ENCODE results near the gene EDEM3. TPM values are rescaled to one million over a fixed set of nuclear protein-coding genes. Genes with fewer than 3 reads are reported as not detected.

EDEM3 gene
- total and polyA plus RNA-seq, 2 of the 8 experiments (the other 6 are each of a cell fraction or from before 2014, with no cell fraction given): 1.6 to 14.0 TPM

DNA sequence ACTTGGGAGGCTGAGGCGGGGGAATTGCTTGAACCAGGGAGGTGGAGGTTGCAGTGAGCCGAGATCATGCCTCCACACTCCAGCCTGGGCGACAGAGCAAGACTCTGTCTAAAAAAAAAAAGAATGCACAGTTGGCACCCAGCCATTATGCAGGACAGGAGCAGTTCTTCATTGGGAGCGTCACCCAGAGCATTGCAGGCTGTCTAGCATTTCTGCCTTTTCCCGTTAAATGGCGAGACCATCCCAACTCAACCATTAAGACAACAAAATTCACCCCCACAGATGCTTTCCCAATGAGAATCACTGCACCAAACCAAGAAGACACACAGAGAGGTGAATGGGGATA is 105.8 kb downstream of the EDEM3 start:
- no peak overlapping the region for H3K27ac ChIP-seq (ENCODE audit: low read depth, low read length)
- no peaks in the 10 kb centered on the region for H3K79me1 ChIP-seq (ENCODE audit: low read depth, low read length)
- H2BK5ac ChIP-seq (ENCODE audit: low read depth, low read length): no peak overlapping the region
- H4K20me1 ChIP-seq (replicated peaks in 1 of 2; ENCODE audit: control insufficient read depth in 1 of 2, insufficient read depth in 2 of 2, low read length in 2 of 2): no peaks in the 10 kb centered on the region
- no peak overlapping the region for H3K14ac ChIP-seq (ENCODE audit: insufficient read length)
- no peak overlapping the region for H2BK120ac ChIP-seq (replicated peaks; ENCODE audit: low read depth, low read length)
- no peak overlapping the region for H3K56ac ChIP-seq (replicated peaks; ENCODE audit: insufficient read length, low read depth, low read length)
- H3K4me2 ChIP-seq (ENCODE audit: insufficient read depth in 1 of 2, low read depth in 2 of 2, low read length in 2 of 2): no peak overlapping the region
- no peak overlapping the region for H2BK12ac ChIP-seq (ENCODE audit: low read depth, low read length)
- TF ChIP-seq MAX (IDR thresholded peaks at IDR 0.05) (no peak), SIN3A (conservative IDR thresholded peaks at IDR 0.05 in 1 of 2, IDR thresholded peaks at IDR 0.05 in 1 of 2; ENCODE audit: low read depth in 1 of 2, low read length in 2 of 2) (no peak), CREB1 (IDR thresholded peaks at IDR 0.05) (no peak)
- H3K4me1 ChIP-seq (replicated peaks in 1 of 4; ENCODE audit: control insufficient read depth in 3 of 4, insufficient read depth in 4 of 4, low read length in 3 of 4): no peaks in the 10 kb centered on the region
- no peak overlapping the region for H3K9ac ChIP-seq (replicated peaks in 1 of 4; ENCODE audit: extremely low read depth in 1 of 4, low read depth in 3 of 4, low read length in 3 of 4)
- H3K18ac ChIP-seq (ENCODE audit: extremely low read depth, low read length): no peak overlapping the region
- H3K27me3 ChIP-seq (replicated peaks in 1 of 4; ENCODE audit: control insufficient read depth in 3 of 4, extremely low read depth in 1 of 4, insufficient read depth in 3 of 4, low read length in 3 of 4): no peaks in the 10 kb centered on the region
- no peak overlapping the region for H3K4ac ChIP-seq (replicated peaks; ENCODE audit: insufficient read length, low read depth, low read length)
- no peak overlapping the region for H4K91ac ChIP-seq (replicated peaks; ENCODE audit: insufficient read length, low read length)
- no peaks in the 10 kb centered on the region; a peak in 1 of 4 replicates for H3K9me3 ChIP-seq (ENCODE audit: insufficient read depth in 2 of 2, low read depth in 1 of 2, low read length in 1 of 2)
- ChIA-PET POLR2A (ENCODE audit: partially characterized antibody) (no interaction called here), CTCF (ENCODE audit: partially characterized antibody) (no interaction called here)
- no peak overlapping the region for H2AFZ ChIP-seq (ENCODE audit: low read length)
- DNase-seq (ENCODE audit: low read depth in 1 of 2, low spot score in 2 of 2): peak in 1 of 2 experiments; percentile 22
- no peak overlapping the region for H2BK20ac ChIP-seq (ENCODE audit: low read length)
- H3K36me3 ChIP-seq (ENCODE audit: control insufficient read depth in 2 of 4, insufficient read depth in 4 of 4, low read length in 3 of 4): no peaks in the 10 kb centered on the region
- H2AK5ac ChIP-seq (ENCODE audit: low read depth, low read length): no peak overlapping the region
- no peak overlapping the region for H2BK15ac ChIP-seq (ENCODE audit: low read length)
- 84% methylated on average over 5 of the region's 6 CpGs; no CpG with 5 or more reads in 1 of the 2 experiments for WGBS, 2 experiments (ENCODE audit: extremely low coverage in 1 of 2, insufficient coverage in 1 of 2, insufficient read length in 1 of 2, insufficient replicate concordance in 2 of 2, low coverage in 1 of 2, low lambda C conversion rate in 2 of 2, missing lambda C conversion rate in 1 of 2)
- no peak overlapping the region for H3K23ac ChIP-seq (ENCODE audit: insufficient read length)
- FAIRE-seq: no peak
- no peak overlapping the region for H3K4me3 ChIP-seq (ENCODE audit: extremely low read depth in 1 of 4, insufficient read depth in 2 of 4, low read depth in 3 of 4, low read length in 4 of 4)
- H4K5ac ChIP-seq (ENCODE audit: insufficient read length, low read depth, low read length): no peak overlapping the region
- H3K79me2 ChIP-seq (ENCODE audit: control insufficient read depth in 1 of 2, insufficient read depth in 2 of 2, low read length in 2 of 2): no peaks in the 10 kb centered on the region
- no peak overlapping the region for H4K8ac ChIP-seq (ENCODE audit: extremely low read depth, insufficient read depth, low read length)
- H3K23me2 ChIP-seq (ENCODE audit: low read depth, low read length): no peaks in the 10 kb centered on the region

Measured in H1 (cell line).